T-helper 1 cell (primary cell): ENCODE data around the gene TMEM35B.
"Not testable (repeated sequence)": the region's sequence is repeated elsewhere in the genome, so short reads cannot be mapped to it uniquely, and the experiment has no call there.

Experiments used
- DNase-seq, 5 donors: peaks; one replicate each; pipeline ENCODE4 v3.0.0-alpha.2; 2012 to 2020

The TMEM35B gene

DNA sequence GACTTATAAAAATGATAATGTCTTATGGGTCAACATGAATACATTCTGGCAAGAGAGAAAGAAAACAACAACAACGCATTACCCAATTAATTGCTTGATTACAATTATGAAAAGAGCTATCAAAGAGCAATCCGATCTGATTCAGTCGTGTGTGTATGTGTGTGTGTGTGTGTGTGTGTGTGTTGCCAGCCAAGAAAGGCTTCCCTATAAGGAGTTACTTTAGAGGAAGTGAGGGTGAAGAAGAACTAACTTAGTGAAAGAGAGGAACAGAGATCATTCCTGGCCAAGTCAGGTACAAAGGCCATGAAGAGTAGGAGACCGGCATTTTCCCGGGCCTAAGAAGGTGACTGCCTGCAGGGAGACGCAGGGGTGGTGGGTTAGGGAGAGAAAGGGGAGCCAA is 9.4 kb downstream of the TMEM35B start:
- DNase-seq = no peak

GRCh38 chr1:34975338-34975737 is 9.8 kb downstream of the TMEM35B start:
- DNase-seq = no peak

DNA sequence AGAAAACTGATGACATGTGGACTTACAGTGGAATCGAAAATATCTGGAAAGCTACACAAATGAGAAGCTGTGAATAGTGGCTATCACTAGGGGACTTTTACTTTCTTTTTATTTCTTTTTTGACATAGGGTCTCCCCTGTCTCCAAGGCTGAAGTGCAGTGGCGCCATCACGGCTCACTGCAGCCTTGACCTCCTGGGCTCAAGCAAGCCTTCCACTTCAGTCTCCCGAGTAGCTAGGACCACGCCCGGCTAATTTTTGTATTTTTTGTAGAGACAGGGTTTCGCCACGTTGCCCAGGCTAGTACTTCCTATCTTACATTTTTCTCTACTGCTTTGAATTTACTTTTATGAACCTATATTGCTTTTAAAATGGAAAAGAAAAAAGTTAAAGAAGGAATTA is 10.5 kb downstream of the TMEM35B start:
- no peak for DNase-seq

DNA sequence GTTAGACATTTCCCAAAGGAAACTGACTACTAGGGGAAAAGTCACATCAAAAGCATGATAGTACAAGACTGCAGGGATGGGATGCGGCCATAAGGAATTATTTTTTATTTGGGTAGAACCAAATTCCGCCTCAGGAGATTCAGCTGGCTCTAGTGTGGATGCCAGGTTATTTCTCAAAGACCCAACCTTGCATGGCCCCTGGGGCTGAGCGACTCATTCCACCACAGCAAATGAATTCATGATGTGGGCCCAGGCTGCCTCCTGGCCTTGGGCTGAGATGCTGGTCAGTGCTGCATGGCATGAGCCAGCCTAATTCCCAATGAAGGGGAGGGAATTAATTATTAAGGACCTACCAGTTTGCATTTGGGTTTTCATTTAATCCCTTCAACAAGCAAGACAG is 11.8 kb downstream of the TMEM35B start:
- DNase-seq = no peak

- no peak for DNase-seq
Measured at GRCh38 chr1:34970829-34971228, 14.3 kb downstream of the TMEM35B start.

- DNase-seq = no peak
Measured at GRCh38 chr1:34970220-34970735, 14.9 kb downstream of the TMEM35B start.

DNA sequence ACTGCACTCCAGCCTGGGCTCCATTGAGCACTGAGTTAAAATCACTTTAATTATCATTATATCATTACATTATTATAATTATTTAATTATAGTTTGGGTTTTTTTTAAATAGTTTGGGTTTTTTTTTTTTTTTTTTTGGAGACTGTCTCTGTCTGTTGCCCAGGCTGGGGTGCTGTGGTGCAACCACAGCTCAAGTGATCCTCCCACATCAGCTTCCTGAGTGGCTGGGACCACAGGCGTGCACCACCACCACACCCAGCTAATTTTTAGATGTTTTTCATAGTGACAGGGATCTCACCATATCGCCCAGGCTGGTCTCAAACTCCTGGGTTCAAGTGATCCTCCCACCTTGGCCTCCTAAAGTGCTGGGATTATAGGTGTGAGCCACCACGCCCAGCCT is 16.9 kb downstream of the TMEM35B start:
- DNase-seq = peak in 1 of 5 donors; percentile 19

DNA sequence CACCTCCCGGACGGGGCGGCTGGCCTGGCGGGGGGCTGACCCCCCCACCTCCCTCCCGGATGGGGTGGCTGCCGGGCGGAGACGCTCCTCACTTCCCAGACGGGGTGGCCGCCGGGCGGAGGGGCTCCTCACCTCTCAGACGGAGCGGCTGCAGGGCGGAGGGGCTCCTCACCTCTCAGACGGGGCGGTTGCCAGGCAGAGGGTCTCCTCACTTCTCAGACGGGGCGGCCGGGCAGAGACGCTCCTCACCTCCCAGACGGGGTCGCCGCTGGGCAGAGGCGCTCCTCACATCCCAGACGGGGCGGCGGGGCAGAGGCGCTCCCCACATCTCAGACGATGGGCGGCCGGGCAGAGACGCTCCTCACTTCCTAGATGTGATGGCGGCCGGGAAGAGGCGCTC is 17.5 kb downstream of the TMEM35B start:
- not testable (repeated sequence) for DNase-seq

GRCh38 chr1:34965597-34965996 is 19.6 kb downstream of the TMEM35B start:
- no peak for DNase-seq

- DNase-seq = no peak
Measured at GRCh38 chr1:34950428-34950827, 34.7 kb downstream of the TMEM35B start.

GRCh38 chr1:34948739-34949138 is 36.4 kb downstream of the TMEM35B start:
- not testable (repeated sequence) for DNase-seq

GRCh38 chr1:34947641-34948314 is 37.4 kb downstream of the TMEM35B start:
- DNase-seq = not testable (repeated sequence)

DNA sequence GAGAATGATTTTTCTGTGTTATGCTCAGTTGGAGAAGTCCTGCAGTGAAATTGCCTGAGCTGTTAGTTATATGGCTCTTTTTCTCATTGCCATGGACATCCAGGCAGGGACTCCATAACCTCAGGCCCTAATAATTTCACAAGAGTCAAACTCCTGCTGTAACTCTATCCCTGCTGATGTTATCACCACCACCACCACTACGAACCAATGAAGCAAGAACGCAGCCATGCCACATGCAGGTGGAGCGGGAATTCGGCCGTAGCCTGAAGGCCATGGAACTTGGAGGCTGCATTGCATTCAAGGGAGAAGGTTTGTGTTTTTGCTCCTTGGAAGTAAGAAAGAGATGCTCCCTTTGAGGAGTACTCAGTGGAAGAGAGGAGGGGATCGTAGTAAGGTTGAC is 38.9 kb downstream of the TMEM35B start:
- DNase-seq = no peak

- DNase-seq = not testable (repeated sequence)
Measured at GRCh38 chr1:34941798-34942197, 43.3 kb downstream of the TMEM35B start.
